ENCODE results near the gene NSUN6. TPM values are rescaled to one million over a fixed set of nuclear protein-coding genes. Genes with fewer than 3 reads are reported as not detected.
A peak's percentile ranks its signal among the peaks of the same experiment; 100 is the strongest.

Gene NSUN6
- total RNA-seq, 4 donors from 2014 or later = 8.6 to 69.3 (median 15.4) TPM

GRCh38 chr10:18583575-18584270, 67.7 kb downstream of the NSUN6 start:
- H3K27ac ChIP-seq = no peak overlapping the region
- intact Hi-C loops (cut with DNase I; ENCODE audit: low total_unique reads) (no loop called here), in situ Hi-C loops (cut with MboI; ENCODE audit: low pct_ligation_motif_present in 1 of 4, low pct_unique_long_range_greater_than_20kb in 1 of 4, low sequenced_read_pairs in 3 of 4) (no loop called here)
- peak in 2 of 5 experiments; percentile 13 to 25 for TF ChIP-seq CTCF (IDR thresholded peaks at IDR 0.05)
- TF ChIP-seq POLR2AphosphoS5 (IDR thresholded peaks at IDR 0.05) = no peak
- H3K36me3 ChIP-seq = peaks cover 0 to 26% (median 2%) of the 10 kb centered on the region in 4 donors
- no peaks in the 10 kb centered on the region for H3K9me3 ChIP-seq
- no peak overlapping the region for H3K4me3 ChIP-seq
- H3K4me1 ChIP-seq = no peaks in the 10 kb centered on the region
- no peaks in the 10 kb centered on the region for H3K27me3 ChIP-seq
- 92% methylated on average over 3 to 5 of the region's 5 CpGs for WGBS, 2 donors (ENCODE audit: low coverage in 1 of 2)
- DNase-seq = no peak

GRCh38 chr10:18582803-18583202, 68.6 kb downstream of the NSUN6 start:
- no peak for DNase-seq
- no peak overlapping the region for H3K4me3 ChIP-seq
- in situ Hi-C loops (cut with MboI; ENCODE audit: low pct_ligation_motif_present in 1 of 4, low pct_unique_long_range_greater_than_20kb in 1 of 4, low sequenced_read_pairs in 3 of 4) = no loop called here
- no peaks in the 10 kb centered on the region for H3K9me3 ChIP-seq
- intact Hi-C loops (cut with DNase I; ENCODE audit: low total_unique reads) = no loop called here
- H3K27ac ChIP-seq = no peak overlapping the region
- no peaks in the 10 kb centered on the region for H3K4me1 ChIP-seq
- no peaks in the 10 kb centered on the region for H3K27me3 ChIP-seq
- 75 to 83% methylated on average over 1 to 3 of the region's 3 CpGs for WGBS, 2 donors (ENCODE audit: low coverage in 1 of 2)
- TF ChIP-seq EP300 (IDR thresholded peaks at IDR 0.05; ENCODE audit: low read depth) (no peak), POLR2A (IDR thresholded peaks at IDR 0.05) (no peak), CTCF (IDR thresholded peaks at IDR 0.05) (no peak), POLR2AphosphoS5 (IDR thresholded peaks at IDR 0.05) (no peak)
- H3K36me3 ChIP-seq = peaks cover 0 to 26% (median 2%) of the 10 kb centered on the region in 4 donors

- DNase-seq = no peak
- intact Hi-C loops (cut with DNase I; ENCODE audit: low total_unique reads) = no loop called here
- H3K36me3 ChIP-seq = peaks cover 0 to 11% (median 2%) of the 10 kb centered on the region in 4 donors
- no peak overlapping the region for H3K4me3 ChIP-seq
- H3K4me1 ChIP-seq = no peaks in the 10 kb centered on the region
- no peak overlapping the region for H3K27ac ChIP-seq
- in situ Hi-C loops (cut with MboI; ENCODE audit: low pct_ligation_motif_present in 1 of 4, low pct_unique_long_range_greater_than_20kb in 1 of 4, low sequenced_read_pairs in 3 of 4) = no loop called here
- H3K27me3 ChIP-seq = no peaks in the 10 kb centered on the region
- no peaks in the 10 kb centered on the region for H3K9me3 ChIP-seq
- 94 to 95% methylated on average over 10 to 15 of the region's 15 CpGs for WGBS, 2 donors (ENCODE audit: low coverage in 1 of 2)
- no peak for TF ChIP-seq POLR2AphosphoS5 (IDR thresholded peaks at IDR 0.05)
- no peak for TF ChIP-seq CTCF (IDR thresholded peaks at IDR 0.05)
- TF ChIP-seq EP300 (IDR thresholded peaks at IDR 0.05; ENCODE audit: low read depth) = no peak
- no peak for TF ChIP-seq POLR2A (IDR thresholded peaks at IDR 0.05)
These were observed 73.3 kb downstream of the NSUN6 start for GRCh38 chr10:18577823-18578685.

GRCh38 chr10:18576586-18576985, 74.8 kb downstream of the NSUN6 start:
- TF ChIP-seq POLR2AphosphoS5 (IDR thresholded peaks at IDR 0.05) (no peak), POLR2A (IDR thresholded peaks at IDR 0.05) (no peak), EP300 (IDR thresholded peaks at IDR 0.05; ENCODE audit: low read depth) (no peak), CTCF (IDR thresholded peaks at IDR 0.05) (no peak)
- intact Hi-C loops (cut with DNase I; ENCODE audit: low total_unique reads) (no loop called here), in situ Hi-C loops (cut with MboI; ENCODE audit: low pct_ligation_motif_present in 1 of 4, low pct_unique_long_range_greater_than_20kb in 1 of 4, low sequenced_read_pairs in 3 of 4) (no loop called here)
- H3K27ac ChIP-seq = no peak overlapping the region
- H3K9me3 ChIP-seq = no peaks in the 10 kb centered on the region
- no peak overlapping the region for H3K4me3 ChIP-seq
- H3K4me1 ChIP-seq = no peaks in the 10 kb centered on the region
- 96 to 100% methylated on average over 3 to 6 of the region's 6 CpGs for WGBS, 2 donors (ENCODE audit: low coverage in 1 of 2)
- H3K27me3 ChIP-seq = no peaks in the 10 kb centered on the region
- no peak for DNase-seq
- peaks cover 0 to 5% (median 2%) of the 10 kb centered on the region in 4 donors for H3K36me3 ChIP-seq

All from transverse colon (tissue), 4 donors.